Transverse colon (tissue), 4 donors: ENCODE results near the gene RPAP3.

Experiments used
- CTCF ChIP-seq, 5 experiments: fragments of 200-600 bp in 3 of 5; fragments of 450-650 bp in 2 of 5; sonication (generic) in 3 of 5; IDR thresholded peaks; 1 replicate in 2 of 5; 2 replicates in 3 of 5; pipeline ENCODE4 v1.5.1; 2016 to 2017; ENCODE audit warnings: antibody characterized with exemption in 5 of 5, inconsistent platforms in 3 of 5, mild to moderate bottlenecking in 2 of 5, moderate library complexity in 1 of 5
- POLR2A ChIP-seq: fragments of 450-650 bp; IDR thresholded peaks from one replicate; pipeline ENCODE4 v1.6.1; 2016; ENCODE audit warnings: antibody characterized with exemption, mild to moderate bottlenecking, moderate library complexity
- POLR2AphosphoS5 ChIP-seq, 3 donors: sonication (generic); formaldehyde crosslinking; IDR thresholded peaks; one replicate each; pipeline ENCODE4 v1.6.1; 2016; ENCODE audit warnings: antibody characterized with exemption in 3 of 3

GRCh38 chr12:47700263-47700662, 5.6 kb downstream of the RPAP3 start:
- TF ChIP-seq CTCF (IDR thresholded peaks at IDR 0.05) (no peak), POLR2A (no peak), POLR2AphosphoS5 (IDR thresholded peaks at IDR 0.05) (no peak)
